Neural progenitor cell (in vitro differentiated cells): ENCODE data around the gene SLC44A2. TPM values are rescaled to one million over a fixed set of nuclear protein-coding genes. Genes with fewer than 3 reads are reported as not detected.

Experiments
- DNase-seq: peaks from one replicate; pipeline ENCODE4 v3.0.0-alpha.2; 2016; ENCODE audit warnings: low spot score
- H2AFZ ChIP-seq: fragments of 200-600 bp; sonication (generic); replicated peaks from 2 replicates; pipeline ENCODE4 v1.6.1; 2016; ENCODE audit warnings: antibody characterized with exemption
- H3F3A ChIP-seq: fragments of 200-600 bp; sonication (generic); 2 replicates; pipeline ENCODE4 v1.6.1; 2016; ENCODE audit warnings: antibody characterized with exemption, low read depth
- H3K27ac ChIP-seq: fragments of 200-600 bp; sonication (generic); 2 replicates; pipeline ENCODE4 v1.5.1; 2016; ENCODE audit warnings: mild to moderate bottlenecking
- H3K27me3 ChIP-seq: fragments of 200-600 bp; sonication (generic); 2 replicates; pipeline ENCODE4 v1.6.1; 2016; ENCODE audit warnings: mild to moderate bottlenecking, moderate library complexity
- H3K36me3 ChIP-seq: fragments of 200-600 bp; sonication (generic); 2 replicates; pipeline ENCODE4 v1.5.1; 2016
- H3K4me1 ChIP-seq: fragments of 200-600 bp; sonication (generic); 2 replicates; pipeline ENCODE4 v1.6.1; 2016; ENCODE audit warnings: mixed run types
- H3K4me2 ChIP-seq: fragments of 200-600 bp; sonication (generic); 2 replicates; pipeline ENCODE4 v1.6.1; 2016
- H3K4me3 ChIP-seq: fragments of 200-600 bp; sonication (generic); 2 replicates; pipeline ENCODE4 v1.5.1; 2016
- H3K79me2 ChIP-seq: fragments of 200-600 bp; sonication (generic); 2 replicates; pipeline ENCODE4 v1.6.1; 2016; ENCODE audit warnings: low read depth
- H3K9ac ChIP-seq: fragments of 200-600 bp; sonication (generic); 2 replicates; pipeline ENCODE4 v1.6.1; 2016
- H3K9me3 ChIP-seq: fragments of 200-600 bp; sonication (generic); 2 replicates; pipeline ENCODE4 v1.5.1; 2016; ENCODE audit warnings: low read depth
- H4K20me1 ChIP-seq: fragments of 200-600 bp; sonication (generic); 2 replicates; pipeline ENCODE4 v1.6.1; 2016; ENCODE audit warnings: low read depth
- H3K27ac Mint-ChIP-seq: 3 replicates; pipeline ENCODE4 v1.8.0; 2021; ENCODE audit warnings: mixed read lengths
- H3K27me3 Mint-ChIP-seq: 2 replicates; pipeline ENCODE4 v1.8.0; 2022; ENCODE audit warnings: low read depth, mild to moderate bottlenecking, inconsistent platforms, moderate library complexity, mixed read lengths; ENCODE audit not compliant: insufficient read depth
- H3K36me3 Mint-ChIP-seq: 3 replicates; pipeline ENCODE4 v1.8.0; 2021; ENCODE audit warnings: mixed read lengths
- H3K4me1 Mint-ChIP-seq: 3 replicates; pipeline ENCODE4 v1.8.0; 2021; ENCODE audit warnings: mixed read lengths
- H3K4me3 Mint-ChIP-seq: 3 replicates; pipeline ENCODE4 v1.8.0; 2021; ENCODE audit warnings: mild to moderate bottlenecking, moderate library complexity, mixed read lengths
- H3K9me3 Mint-ChIP-seq: 3 replicates; pipeline ENCODE4 v1.8.0; 2020; ENCODE audit warnings: mixed read lengths
- CTCF ChIP-seq: fragments of 200-600 bp; sonication (generic); IDR thresholded peaks from 2 replicates; pipeline ENCODE4 v1.5.1; 2017; ENCODE audit warnings: antibody characterized with exemption, mild to moderate bottlenecking
- EZH2 ChIP-seq: fragments of 200-600 bp; sonication (generic); IDR thresholded peaks from 2 replicates; pipeline ENCODE4 v1.6.1; 2017; ENCODE audit warnings: antibody characterized with exemption, mild to moderate bottlenecking, moderate library complexity
- EZH2phosphoT487 ChIP-seq: fragments of 200-600 bp; sonication (generic); IDR thresholded peaks from 2 replicates; pipeline ENCODE4 v1.6.1; 2017; ENCODE audit warnings: antibody characterized with exemption
- total RNA-seq: library from RNA; depleted of rRNA; stranded (reverse); fragments of >200 nt; gene quantifications from 2 replicates; pipeline ENCODE4 v1.2.3, GENCODE V29; 2015; ENCODE audit warnings: low replicate concordance

The SLC44A2 gene
- total RNA-seq, 1 donor from 2014 or later: 45.6 TPM

GRCh38 chr19:10587022-10587838 lies 38.1 kb upstream of the SLC44A2 start, which contains the start of gene AP1M2:
TSS of gene AP1M2 (minus strand) at chr19:10587312. CDS start at chr19:10587231, 81 bp downstream.
- Histone ChIP-seq H3K4me1 (no peaks in the 10 kb centered on the region), H3K9me3 (no peaks in the 10 kb centered on the region), H3K4me3 (peak within 1 kb of the TSS; percentile 44), H3K79me2 (no peaks in the 10 kb centered on the region), H3K4me2 (peak within 1 kb of the TSS; percentile 76), H3K9ac (no peak within 1 kb of the TSS), H3K36me3 (no peaks in the 10 kb centered on the region), H3F3A (no peaks in the 10 kb centered on the region), H3K27ac (no peak within 1 kb of the TSS), H2AFZ (peak within 1 kb of the TSS; percentile 91), H4K20me1 (no peaks in the 10 kb centered on the region), H3K27me3 (peaks cover 27% of the 10 kb centered on the region)
- peak; percentile 57 for TF ChIP-seq EZH2
- TF ChIP-seq CTCF: no peak
- TF ChIP-seq EZH2phosphoT487: no peak
- Mint-ChIP-seq H3K9me3 (no peaks in the 10 kb centered on the region), H3K27ac (no peak within 1 kb of the TSS), H3K27me3 (peaks cover 24% of the 10 kb centered on the region), H3K4me1 (no peaks in the 10 kb centered on the region), H3K36me3 (no peaks in the 10 kb centered on the region), H3K4me3 (peak within 1 kb of the TSS; percentile 2)
- DNase-seq: no peak

GRCh38 chr19:10587839-10588150 lies 37.6 kb upstream of the SLC44A2 start:
- H3K27ac ChIP-seq: no peak overlapping the region
- no peaks in the 10 kb centered on the region for H4K20me1 ChIP-seq
- Mint-ChIP-seq H3K27ac (no peak overlapping the region), H3K27me3 (peaks cover 24% of the 10 kb centered on the region), H3K4me1 (no peaks in the 10 kb centered on the region), H3K36me3 (no peaks in the 10 kb centered on the region), H3K4me3 (peak overlapping the region; percentile 2), H3K9me3 (no peaks in the 10 kb centered on the region)
- no peak overlapping the region for H3K9ac ChIP-seq
- H3F3A ChIP-seq: no peaks in the 10 kb centered on the region
- H3K79me2 ChIP-seq: no peaks in the 10 kb centered on the region
- no peak for DNase-seq
- no peaks in the 10 kb centered on the region for H3K4me1 ChIP-seq
- H3K9me3 ChIP-seq: no peaks in the 10 kb centered on the region
- H2AFZ ChIP-seq: no peak overlapping the region
- peaks cover 27% of the 10 kb centered on the region for H3K27me3 ChIP-seq
- no peak overlapping the region for H3K4me3 ChIP-seq
- no peaks in the 10 kb centered on the region for H3K36me3 ChIP-seq
- TF ChIP-seq EZH2phosphoT487 (no peak), EZH2 (no peak), CTCF (no peak)
- no peak overlapping the region for H3K4me2 ChIP-seq

GRCh38 chr19:10593148-10593547 lies 32.2 kb upstream of the SLC44A2 start:
- Histone ChIP-seq H3F3A (no peaks in the 10 kb centered on the region), H3K9me3 (no peaks in the 10 kb centered on the region), H3K79me2 (no peaks in the 10 kb centered on the region), H2AFZ (no peak overlapping the region), H3K4me1 (no peaks in the 10 kb centered on the region), H3K9ac (no peak overlapping the region), H3K4me2 (no peak overlapping the region), H3K36me3 (no peaks in the 10 kb centered on the region), H3K4me3 (no peak overlapping the region), H4K20me1 (no peaks in the 10 kb centered on the region), H3K27ac (no peak overlapping the region), H3K27me3 (peaks cover 6% of the 10 kb centered on the region)
- Mint-ChIP-seq H3K27ac (no peak overlapping the region), H3K27me3 (peaks cover 10% of the 10 kb centered on the region), H3K4me3 (no peak overlapping the region), H3K36me3 (no peaks in the 10 kb centered on the region), H3K9me3 (no peaks in the 10 kb centered on the region), H3K4me1 (peaks cover 8% of the 10 kb centered on the region)
- no peak for DNase-seq
- TF ChIP-seq EZH2phosphoT487: no peak
- TF ChIP-seq CTCF: no peak
- TF ChIP-seq EZH2: no peak
